Measurements from ENCODE around the gene SNUPN. TPM values are rescaled to one million over a fixed set of nuclear protein-coding genes. Genes with fewer than 3 reads are reported as not detected.

The SNUPN gene
- total RNA-seq, 6 donors from 2014 or later: 14.1 to 30.4 (median 22.4) TPM

GRCh38 chr15:75597667-75598341 is 27.7 kb downstream of the SNUPN start:
- 55 to 62% methylated on average over 3 of the region's 3 CpGs for WGBS, 2 donors
- ATAC-seq (ENCODE audit: low FRiP score in 2 of 2): no peak

GRCh38 chr15:75596703-75597345 is 28.7 kb downstream of the SNUPN start:
- DNase-seq: no peak
- no peak overlapping the region for H3K27ac ChIP-seq
- 79 to 82% methylated on average over 3 of the region's 3 CpGs for WGBS, 2 donors

More at GRCh38 chr15:75597667-75598341, 27.7 kb downstream of the SNUPN start:
- peak overlapping the region in 3 of 4 donors; percentile 13 to 46 (median 15) for H3K27ac ChIP-seq
- H3K4me3 ChIP-seq: no peak overlapping the region
- H3K36me3 ChIP-seq: peaks cover 0 to 75% (median 17%) of the 10 kb centered on the region in 4 donors
- no peaks in the 10 kb centered on the region for H3K27me3 ChIP-seq
- no peak for DNase-seq
- no peaks in the 10 kb centered on the region for H3K9me3 ChIP-seq
- TF ChIP-seq, protein P1, sequence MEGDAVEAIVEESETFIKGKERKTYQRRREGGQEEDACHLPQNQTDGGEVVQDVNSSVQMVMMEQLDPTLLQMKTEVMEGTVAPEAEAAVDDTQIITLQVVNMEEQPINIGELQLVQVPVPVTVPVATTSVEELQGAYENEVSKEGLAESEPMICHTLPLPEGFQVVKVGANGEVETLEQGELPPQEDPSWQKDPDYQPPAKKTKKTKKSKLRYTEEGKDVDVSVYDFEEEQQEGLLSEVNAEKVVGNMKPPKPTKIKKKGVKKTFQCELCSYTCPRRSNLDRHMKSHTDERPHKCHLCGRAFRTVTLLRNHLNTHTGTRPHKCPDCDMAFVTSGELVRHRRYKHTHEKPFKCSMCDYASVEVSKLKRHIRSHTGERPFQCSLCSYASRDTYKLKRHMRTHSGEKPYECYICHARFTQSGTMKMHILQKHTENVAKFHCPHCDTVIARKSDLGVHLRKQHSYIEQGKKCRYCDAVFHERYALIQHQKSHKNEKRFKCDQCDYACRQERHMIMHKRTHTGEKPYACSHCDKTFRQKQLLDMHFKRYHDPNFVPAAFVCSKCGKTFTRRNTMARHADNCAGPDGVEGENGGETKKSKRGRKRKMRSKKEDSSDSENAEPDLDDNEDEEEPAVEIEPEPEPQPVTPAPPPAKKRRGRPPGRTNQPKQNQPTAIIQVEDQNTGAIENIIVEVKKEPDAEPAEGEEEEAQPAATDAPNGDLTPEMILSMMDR (IDR thresholded peaks at IDR 0.05): peak in 4 of 6 experiments; percentile 35 to 44 (median 39)
- no peak for TF ChIP-seq POLR2A (IDR thresholded peaks at IDR 0.05)
- peaks cover 4 to 20% (median 10%) of the 10 kb centered on the region in 4 donors for H3K4me1 ChIP-seq

DNA sequence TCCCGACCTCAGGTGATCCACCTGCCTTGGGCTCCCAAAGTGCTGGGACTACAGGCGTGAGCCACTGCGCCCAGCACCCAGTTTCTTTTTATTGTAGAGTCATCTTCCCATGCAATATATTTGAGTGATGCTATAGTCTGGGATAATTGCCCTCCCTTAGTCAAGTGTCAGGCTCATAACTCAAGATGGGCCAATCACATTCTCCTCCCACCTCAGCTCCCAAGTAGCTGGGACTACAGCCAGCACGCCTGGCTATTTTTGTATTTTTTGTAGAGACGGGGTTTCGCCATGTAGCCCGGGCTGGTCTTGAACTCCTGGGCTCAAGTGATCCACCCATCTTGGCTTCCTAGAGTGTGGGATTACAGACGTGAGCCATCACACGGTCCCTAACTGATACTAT is 31.2 kb downstream of the SNUPN start:
- TF ChIP-seq, protein P1 (IDR thresholded peaks at IDR 0.05): no peak
- TF ChIP-seq EP300 (IDR thresholded peaks at IDR 0.05) (no peak), POLR2A (IDR thresholded peaks at IDR 0.05) (no peak), POLR2AphosphoS5 (IDR thresholded peaks at IDR 0.05) (no peak)
- peaks cover 0 to 49% (median 9%) of the 10 kb centered on the region in 4 donors for H3K36me3 ChIP-seq
- no peaks in the 10 kb centered on the region for H3K9me3 ChIP-seq
- no peaks in the 10 kb centered on the region for H3K27me3 ChIP-seq
- no peak for DNase-seq
- ATAC-seq (ENCODE audit: low FRiP score in 2 of 2): no peak
- 93 to 97% methylated on average over 9 of the region's 9 CpGs for WGBS, 2 donors
- no peak overlapping the region for H3K4me3 ChIP-seq
- peaks cover 4 to 18% (median 10%) of the 10 kb centered on the region in 4 donors for H3K4me1 ChIP-seq
- H3K27ac ChIP-seq: no peak overlapping the region

More at GRCh38 chr15:75596703-75597345, 28.7 kb downstream of the SNUPN start:
- Histone ChIP-seq H3K9me3 (no peaks in the 10 kb centered on the region), H3K4me1 (peaks cover 4 to 20% (median 10%) of the 10 kb centered on the region in 4 donors), H3K36me3 (peaks cover 0 to 69% (median 20%) of the 10 kb centered on the region in 4 donors), H3K27me3 (no peaks in the 10 kb centered on the region), H3K4me3 (no peak overlapping the region)
- no peak for TF ChIP-seq EP300 (IDR thresholded peaks at IDR 0.05)
- TF ChIP-seq, protein P1 (IDR thresholded peaks at IDR 0.05): no peak
- ATAC-seq (ENCODE audit: low FRiP score in 2 of 2): no peak

DNA sequence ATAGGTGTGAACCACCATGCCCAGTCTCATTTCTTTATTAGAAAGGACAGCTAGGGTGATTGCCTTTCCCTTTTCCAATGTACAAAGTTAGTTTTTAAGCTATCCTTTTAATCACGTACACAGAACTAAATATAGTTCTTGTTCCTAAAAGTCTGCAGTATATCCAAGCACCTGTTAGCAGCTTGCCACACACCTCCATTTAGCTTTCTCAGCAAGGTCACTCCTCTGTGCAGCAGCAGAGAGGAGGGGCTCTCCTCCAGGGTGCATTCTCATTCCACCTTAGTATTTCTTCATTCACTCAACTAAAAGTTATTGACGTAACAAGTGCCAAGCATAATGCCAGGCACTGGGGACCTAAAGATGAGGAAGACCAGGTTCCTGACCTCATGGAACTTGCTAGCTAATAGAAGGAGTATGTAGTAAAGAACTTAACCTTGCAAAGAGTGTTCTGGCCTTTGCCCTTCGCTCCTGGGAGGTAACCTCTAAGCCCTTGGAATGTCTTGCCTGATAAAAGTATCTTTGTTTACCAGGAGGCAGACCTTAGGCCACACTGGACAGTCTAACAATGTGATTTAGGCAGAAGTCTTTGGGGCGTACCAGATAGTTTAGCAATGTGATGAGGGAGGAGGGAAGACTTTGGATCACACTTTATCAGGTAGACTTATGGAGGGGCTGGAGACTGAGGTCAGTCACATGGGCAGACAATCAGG is 33.7 kb downstream of the SNUPN start:
- Histone ChIP-seq H3K4me3 (no peak overlapping the region), H3K27me3 (no peaks in the 10 kb centered on the region), H3K4me1 (peaks cover 0 to under 1% (median under 1%) of the 10 kb centered on the region in 4 donors), H3K36me3 (peaks cover 0 to 30% (median 9%) of the 10 kb centered on the region in 4 donors), H3K9me3 (no peaks in the 10 kb centered on the region), H3K27ac (no peak overlapping the region)
- WGBS, 2 donors: 92 to 94% methylated on average over 4 of the region's 4 CpGs
- DNase-seq: no peak
- no peak for ATAC-seq (ENCODE audit: low FRiP score in 2 of 2)
- TF ChIP-seq POLR2A (IDR thresholded peaks at IDR 0.05): no peak
- no peak for TF ChIP-seq POLR2AphosphoS5 (IDR thresholded peaks at IDR 0.05)
- TF ChIP-seq EP300 (IDR thresholded peaks at IDR 0.05): no peak
- TF ChIP-seq, protein P1 (IDR thresholded peaks at IDR 0.05): no peak

All from upper lobe of left lung (tissue), 6 donors.